Cardiac muscle cell (in vitro differentiated cells and primary cell): ENCODE measurements around the gene SEMA4D. TPM values are rescaled to one million over a fixed set of nuclear protein-coding genes. Genes with fewer than 3 reads are reported as not detected.

Experiments used
- DNase-seq, 2 donors: peaks; one replicate each; pipeline versions ENCODE4 v3.0.0 to v3.0.0-alpha.2; 2010 to 2017; ENCODE audit warnings: low read depth in 1 of 2, low spot score in 1 of 2
- H3K27ac ChIP-seq: fragments of 200-600 bp; sonication (generic); 2 replicates; pipeline ENCODE4 v1.5.1; 2016
- H3K27me3 ChIP-seq: fragments of 200-600 bp; sonication (generic); 2 replicates; pipeline ENCODE4 v1.6.0; 2016; ENCODE audit warnings: control low read depth
- H3K36me3 ChIP-seq: fragments of 200-600 bp; sonication (generic); 2 replicates; pipeline ENCODE4 v1.5.1; 2016; ENCODE audit warnings: control low read depth
- H3K4me1 ChIP-seq: fragments of 200-600 bp; sonication (generic); 2 replicates; pipeline ENCODE4 v1.8.1; 2017; ENCODE audit warnings: low read depth, mild to moderate bottlenecking, mixed run types
- H3K4me3 ChIP-seq: fragments of 200-600 bp; sonication (generic); 2 replicates; pipeline ENCODE4 v1.5.1; 2016; ENCODE audit warnings: mild to moderate bottlenecking
- H3K9me3 ChIP-seq: fragments of 200-600 bp; sonication (generic); 2 replicates; pipeline ENCODE4 v1.5.1; 2017; ENCODE audit warnings: low read depth, mild to moderate bottlenecking, control low read depth
- polyA plus RNA-seq: library from polyadenylated mRNA; unstranded; fragments of >200 nt; fragmentation: Nextera tagmentation; extraction: Ambion mirVana; gene quantifications from 2 replicates; pipeline ENCODE4 v1.2.1, GENCODE V29; 2016
- total RNA-seq: library from RNA; depleted of rRNA; stranded (reverse); fragments of >200 nt; gene quantifications from 2 replicates; pipeline ENCODE4 v1.2.3, GENCODE V29; 2016
- TF ChIP-seq, protein P1 (sequence below): IDR thresholded peaks from 2 replicates; pipeline ENCODE4 v1.5.1; 2012; ENCODE audit warnings: low read depth, mild to moderate bottlenecking, low read length

SEMA4D gene
- total and polyA plus RNA-seq, 2 experiments from 2014 or later, result 16.5 to 34.2 TPM

DNA sequence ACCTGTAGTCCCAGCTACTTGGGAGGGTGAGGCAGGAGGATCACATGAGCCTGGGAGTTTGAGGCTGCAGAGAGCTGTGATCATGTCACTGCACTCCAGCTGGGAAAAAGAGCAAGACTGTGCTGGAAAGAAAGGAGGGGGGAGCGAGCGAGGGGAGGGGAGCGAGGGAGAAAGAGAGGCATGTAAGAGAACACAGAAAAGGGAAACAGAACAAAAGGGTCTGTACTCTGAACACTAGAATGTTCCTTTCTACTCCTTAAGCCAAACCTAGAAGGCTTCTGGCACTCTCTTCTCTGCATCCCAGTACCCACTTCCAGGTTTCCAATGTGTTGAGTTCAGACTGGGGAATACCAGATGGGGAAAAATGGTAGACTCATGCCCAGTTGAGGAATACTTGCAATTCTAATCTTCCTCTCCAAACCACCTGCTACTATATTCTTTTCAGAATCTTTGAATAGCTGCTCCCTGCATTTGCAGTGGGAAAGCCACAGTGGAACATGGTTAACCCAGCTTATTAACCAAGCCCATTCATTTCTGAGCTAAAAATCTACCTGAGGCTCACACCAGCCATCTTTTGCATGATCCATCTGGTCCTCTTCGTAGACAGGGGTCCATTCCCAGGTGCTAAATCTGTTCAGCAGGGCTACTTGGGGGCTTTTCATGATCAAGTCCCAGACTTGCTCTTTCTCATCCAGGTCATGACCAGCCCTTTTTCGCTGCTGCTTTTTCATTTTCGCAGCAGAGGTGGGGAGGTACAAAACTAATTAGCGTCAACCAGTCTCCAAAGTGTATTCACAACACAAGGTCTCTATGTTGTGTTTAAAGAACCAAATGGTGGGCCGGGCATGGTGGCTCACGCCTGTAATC is 34.9 kb downstream of the SEMA4D start:
- TF ChIP-seq, protein P1, sequence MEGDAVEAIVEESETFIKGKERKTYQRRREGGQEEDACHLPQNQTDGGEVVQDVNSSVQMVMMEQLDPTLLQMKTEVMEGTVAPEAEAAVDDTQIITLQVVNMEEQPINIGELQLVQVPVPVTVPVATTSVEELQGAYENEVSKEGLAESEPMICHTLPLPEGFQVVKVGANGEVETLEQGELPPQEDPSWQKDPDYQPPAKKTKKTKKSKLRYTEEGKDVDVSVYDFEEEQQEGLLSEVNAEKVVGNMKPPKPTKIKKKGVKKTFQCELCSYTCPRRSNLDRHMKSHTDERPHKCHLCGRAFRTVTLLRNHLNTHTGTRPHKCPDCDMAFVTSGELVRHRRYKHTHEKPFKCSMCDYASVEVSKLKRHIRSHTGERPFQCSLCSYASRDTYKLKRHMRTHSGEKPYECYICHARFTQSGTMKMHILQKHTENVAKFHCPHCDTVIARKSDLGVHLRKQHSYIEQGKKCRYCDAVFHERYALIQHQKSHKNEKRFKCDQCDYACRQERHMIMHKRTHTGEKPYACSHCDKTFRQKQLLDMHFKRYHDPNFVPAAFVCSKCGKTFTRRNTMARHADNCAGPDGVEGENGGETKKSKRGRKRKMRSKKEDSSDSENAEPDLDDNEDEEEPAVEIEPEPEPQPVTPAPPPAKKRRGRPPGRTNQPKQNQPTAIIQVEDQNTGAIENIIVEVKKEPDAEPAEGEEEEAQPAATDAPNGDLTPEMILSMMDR, result no peak
- no peak for DNase-seq
- no peaks in the 10 kb centered on the region for H3K36me3 ChIP-seq
- H3K9me3 ChIP-seq, result no peaks in the 10 kb centered on the region
- H3K27me3 ChIP-seq, result no peaks in the 10 kb centered on the region
- no peak overlapping the region for H3K27ac ChIP-seq
- peaks cover 14% of the 10 kb centered on the region for H3K4me1 ChIP-seq
- H3K4me3 ChIP-seq, result no peak overlapping the region

DNA sequence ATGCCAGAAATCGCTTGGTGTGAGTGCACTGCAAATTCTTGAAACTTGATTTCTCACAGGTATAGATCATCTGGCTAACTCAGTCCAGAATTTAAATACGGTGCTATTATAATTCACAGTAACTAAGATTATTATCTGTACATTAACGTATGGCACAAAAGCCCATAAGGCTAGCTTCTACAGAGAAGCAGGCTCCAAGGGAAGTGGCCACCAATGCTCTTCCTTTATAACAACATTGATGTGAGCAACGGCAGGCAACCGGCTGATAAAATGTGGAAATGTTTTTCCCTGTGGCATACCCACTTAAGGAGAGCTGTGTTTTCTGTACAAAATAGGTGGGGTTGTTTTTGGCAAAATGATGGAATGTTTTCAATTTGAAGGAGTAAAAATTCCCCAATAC is 35.7 kb downstream of the SEMA4D start:
- DNase-seq, result no peak
- Histone ChIP-seq H3K9me3 (no peaks in the 10 kb centered on the region), H3K4me3 (no peak overlapping the region), H3K27me3 (no peaks in the 10 kb centered on the region), H3K36me3 (no peaks in the 10 kb centered on the region), H3K27ac (no peak overlapping the region), H3K4me1 (peaks cover 14% of the 10 kb centered on the region)
- TF ChIP-seq, protein P1, result no peak

GRCh38 chr9:89461265-89461664 is 36.6 kb downstream of the SEMA4D start:
- TF ChIP-seq, protein P1, result no peak
- H3K4me1 ChIP-seq, result peaks cover 14% of the 10 kb centered on the region
- no peaks in the 10 kb centered on the region for H3K9me3 ChIP-seq
- no peak overlapping the region for H3K4me3 ChIP-seq
- peak; percentile 28 to 81 for DNase-seq
- H3K27me3 ChIP-seq, result no peaks in the 10 kb centered on the region
- H3K36me3 ChIP-seq, result no peaks in the 10 kb centered on the region
- no peak overlapping the region for H3K27ac ChIP-seq

DNA sequence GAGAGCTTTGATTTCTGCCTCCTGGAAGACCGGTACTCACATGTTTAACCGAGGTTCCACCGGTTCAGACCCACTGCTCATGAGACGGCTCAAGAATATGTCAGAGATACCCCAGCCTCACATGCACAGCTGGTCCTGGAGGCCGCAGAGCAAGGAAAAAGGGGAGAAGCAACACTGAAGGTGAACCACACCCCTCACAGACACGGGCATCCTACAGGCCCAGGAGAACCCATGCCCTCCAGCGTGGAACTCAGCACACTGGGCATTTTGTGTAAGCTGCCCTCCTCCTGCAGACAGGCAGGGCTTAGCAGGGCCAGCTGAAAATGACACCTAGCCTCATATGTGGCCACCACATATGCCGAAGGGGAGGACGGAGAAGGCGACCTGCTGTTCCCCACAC is 37.4 kb downstream of the SEMA4D start:
- Histone ChIP-seq H3K27me3 (no peaks in the 10 kb centered on the region), H3K4me3 (no peak overlapping the region), H3K4me1 (peaks cover 14% of the 10 kb centered on the region), H3K9me3 (no peaks in the 10 kb centered on the region), H3K27ac (peak overlapping the region; percentile 14), H3K36me3 (no peaks in the 10 kb centered on the region)
- TF ChIP-seq, protein P1, result no peak
- no peak for DNase-seq

DNA sequence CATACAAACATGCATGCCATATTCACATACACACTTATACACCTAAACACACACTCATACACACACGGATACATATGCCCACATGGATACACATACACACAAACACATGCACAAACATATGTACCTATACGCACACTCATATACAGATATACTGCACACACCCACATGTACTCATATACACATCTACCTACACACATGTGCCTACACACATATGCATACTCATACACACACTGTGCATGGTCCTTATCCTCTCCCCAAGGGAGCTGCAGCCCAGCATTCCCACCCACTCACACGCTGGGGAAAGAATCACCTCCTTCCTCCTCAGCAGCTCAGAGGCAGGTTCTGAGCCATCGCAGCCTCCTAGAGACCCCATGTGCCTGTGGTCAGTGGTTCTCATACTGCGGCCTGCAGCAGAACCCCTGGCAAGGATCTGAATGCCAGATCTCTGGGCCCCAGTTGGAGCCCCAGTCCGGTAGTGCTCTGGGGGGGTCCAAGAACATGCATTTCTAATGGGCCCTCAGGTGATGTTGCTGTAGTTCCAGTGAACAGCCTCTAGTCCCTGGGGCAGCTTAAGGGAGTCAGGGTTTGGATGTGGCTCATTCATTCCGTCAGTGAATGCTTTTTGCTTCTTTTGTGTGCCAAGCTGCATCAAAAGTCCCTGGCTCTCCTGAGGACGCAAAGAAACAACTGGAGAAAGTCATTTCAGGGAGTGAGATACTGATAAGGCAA is 39.0 kb downstream of the SEMA4D start:
- Histone ChIP-seq H3K27ac (no peak overlapping the region), H3K36me3 (no peaks in the 10 kb centered on the region)

More for the DNA sequence above, 39.0 kb downstream of the SEMA4D start:
- no peak for DNase-seq
- no peaks in the 10 kb centered on the region for H3K9me3 ChIP-seq
- H3K4me1 ChIP-seq, result peaks cover 14% of the 10 kb centered on the region
- H3K4me3 ChIP-seq, result no peak overlapping the region
- H3K27me3 ChIP-seq, result no peaks in the 10 kb centered on the region
- TF ChIP-seq, protein P1, result no peak
